ENCODE data around the gene CTBP1. TPM values are rescaled to one million over a fixed set of nuclear protein-coding genes. Genes with fewer than 3 reads are reported as not detected.

CTBP1 gene
- total and polyA plus RNA-seq, 7 experiments from 2014 or later = 57.2 to 233 (median 180) TPM

DNA sequence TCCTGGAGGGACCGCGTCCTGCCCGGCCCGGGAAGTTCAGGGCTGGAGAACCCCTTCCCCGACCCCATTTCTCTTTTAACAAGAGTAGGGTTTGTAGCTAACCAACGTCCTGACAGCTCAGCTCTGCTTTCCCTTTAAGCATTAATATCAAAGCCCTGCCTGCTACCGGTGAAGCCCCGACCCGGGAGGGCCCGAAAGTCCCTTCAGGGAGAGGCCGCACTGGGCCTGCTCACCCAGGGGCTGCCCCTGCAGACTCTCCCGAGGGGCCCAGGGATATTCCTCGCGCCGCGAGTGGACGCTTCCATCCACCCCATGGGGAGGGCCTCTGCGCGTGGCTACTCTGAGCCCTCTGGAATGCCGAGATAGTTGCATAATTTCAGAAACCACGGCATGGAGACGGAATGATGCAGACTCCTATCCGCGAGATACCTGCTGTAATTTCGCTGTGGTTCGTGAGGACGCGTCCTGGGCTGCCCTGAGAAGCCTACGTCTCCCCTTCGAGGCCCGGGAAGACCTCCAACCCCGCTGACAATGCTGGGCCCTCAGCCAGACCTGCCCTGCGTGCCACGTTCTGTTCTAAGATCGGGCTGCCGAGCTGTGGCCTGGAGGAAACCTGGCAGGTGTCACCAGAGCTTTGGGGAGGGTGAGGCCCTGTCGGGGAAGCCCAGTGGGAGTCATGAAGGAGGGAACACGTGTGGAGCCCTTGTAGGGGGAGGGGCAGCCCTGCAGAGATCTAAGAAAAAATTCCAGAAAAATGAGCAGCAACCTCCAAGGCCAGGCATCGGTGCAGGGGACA, 999 bp upstream of the CTBP1 start:
- Histone ChIP-seq H3K27me3 (ENCODE audit: control insufficient read depth in 2 of 2, insufficient read depth in 2 of 2, low read length in 2 of 2) (no peaks in the 10 kb centered on the region), H3K27ac (ENCODE audit: low read depth, low read length) (peak overlapping the region; percentile 97), H3K9me3 (ENCODE audit: control insufficient read depth in 2 of 3, low read length in 3 of 3) (no peaks in the 10 kb centered on the region), H3K4me1 (ENCODE audit: control insufficient read depth in 2 of 2, insufficient read depth in 2 of 2, low read length in 2 of 2) (peaks cover 53 to 61% of the 10 kb centered on the region in 2 donors), H3K36me3 (ENCODE audit: control insufficient read depth in 2 of 3, insufficient read depth in 3 of 3, low read length in 3 of 3) (peaks cover 0 to 6% (median 0%) of the 10 kb centered on the region in 3 experiments), H3K4me3 (ENCODE audit: low read length) (peak overlapping the region; percentile 82)
- Mint-ChIP-seq H3K36me3 (peaks cover 0 to 46% (median 0%) of the 10 kb centered on the region in 5 donors), H3K27me3 (no peaks in the 10 kb centered on the region), H3K4me1 (peaks cover 50 to 75% (median 67%) of the 10 kb centered on the region in 7 donors), H3K9me3 (peaks cover 0 to 24% (median 0%) of the 10 kb centered on the region in 11 donors), H3K27ac (peak overlapping the region; percentile 90 to 96 (median 94)), H3K4me3 (peak overlapping the region; percentile 80 to 93 (median 88))
- ChIA-PET POLR2A (interaction anchor here (0.6 to 6.0 kb wide), 20 partner anchors 8 to 1264 kb away, joined by 3 to 102 read pairs (median 6); partner anchors contain the start of genes MAEA, SPON2 and UVSSA), CTCF (interaction anchor here (0.8 to 2.8 kb wide), 4 partner anchors 18 to 97 kb away, joined by 4 to 12 read pairs (median 8); partner anchors contain the start of gene UVSSA)
- intact Hi-C loops (cut with micrococcal nuclease) = loop anchor here (1.0 to 5.0 kb wide), 16 partner anchors 17 to 759 kb away; partner anchors contain the start of genes FGFRL1 (in 2 of the 2), MAEA (in 2 of the 2), GAK (in 1 of the 2) and IDUA (in 1 of the 2)
- peak; percentile 10 for ATAC-seq
- peak in 7 of 9 donors; percentile 34 to 71 (median 52) for DNase-seq

DNA sequence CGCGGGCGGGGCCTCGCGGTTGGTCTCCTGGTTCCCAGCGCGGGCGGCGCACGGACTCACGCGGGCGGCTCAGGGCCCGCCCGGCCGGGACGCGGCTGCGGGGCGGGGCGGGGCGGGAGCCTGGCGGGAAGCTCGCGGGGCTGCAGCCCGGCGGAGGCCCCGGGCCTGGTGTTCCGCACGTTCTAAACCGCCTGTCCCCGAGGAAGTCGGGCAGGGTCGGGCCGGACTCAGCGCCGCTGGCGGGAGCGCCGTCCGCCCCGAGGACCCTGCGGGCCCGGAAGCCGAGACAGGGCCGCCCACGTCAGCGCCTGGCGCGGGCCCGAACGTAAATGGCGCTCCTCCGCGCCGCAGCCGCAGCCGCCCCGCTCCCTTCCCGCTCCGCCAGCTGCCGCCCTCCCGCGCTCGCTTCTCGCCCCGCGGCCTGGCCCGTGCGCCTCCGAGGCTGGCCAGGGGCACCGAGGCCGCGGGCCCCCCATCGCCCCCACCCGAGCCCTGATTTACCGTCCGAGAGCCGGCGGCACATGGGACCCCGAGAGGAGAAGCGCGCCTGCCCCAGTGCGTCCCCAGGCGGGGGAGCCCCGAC, 309 bp upstream of the CTBP1 start:
- intact Hi-C loops (cut with micrococcal nuclease) = loop anchor here (1.0 to 5.0 kb wide), 16 partner anchors 18 to 760 kb away; partner anchors contain the start of genes FGFRL1 (in 2 of the 2), MAEA (in 2 of the 2), GAK (in 1 of the 2) and IDUA (in 1 of the 2)
- ChIA-PET POLR2A (interaction anchor here (0.7 to 6.0 kb wide), 18 partner anchors 9 to 331 kb away, joined by 3 to 102 read pairs (median 6); partner anchors contain the start of genes MAEA, SPON2 and UVSSA), CTCF (interaction anchor here (0.8 to 2.8 kb wide), 3 partner anchors 19 to 98 kb away, joined by 4 to 12 read pairs (median 11); partner anchors contain the start of gene UVSSA)
- Mint-ChIP-seq H3K27me3 (no peaks in the 10 kb centered on the region), H3K9me3 (peaks cover 0 to 17% (median 0%) of the 10 kb centered on the region in 11 donors), H3K36me3 (peaks cover 0 to 39% (median 0%) of the 10 kb centered on the region in 5 donors), H3K4me3 (peak overlapping the region; percentile 80 to 93 (median 88)), H3K27ac (peak overlapping the region; percentile 90 to 96 (median 94)), H3K4me1 (peaks cover 50 to 74% (median 65%) of the 10 kb centered on the region in 7 donors)
- ATAC-seq = peak; percentile 80
- no peaks in the 10 kb centered on the region for H3K27me3 ChIP-seq (ENCODE audit: control insufficient read depth in 2 of 2, insufficient read depth in 2 of 2, low read length in 2 of 2)
- H3K27ac ChIP-seq (ENCODE audit: low read depth, low read length) = peak overlapping the region; percentile 97
- H3K4me1 ChIP-seq (ENCODE audit: control insufficient read depth in 2 of 2, insufficient read depth in 2 of 2, low read length in 2 of 2) = peaks cover 51 to 66% of the 10 kb centered on the region in 2 donors
- H3K4me3 ChIP-seq (ENCODE audit: low read length) = peak overlapping the region; percentile 82
- no peaks in the 10 kb centered on the region for H3K9me3 ChIP-seq (ENCODE audit: control insufficient read depth in 2 of 3, low read length in 3 of 3)
- H3K36me3 ChIP-seq (ENCODE audit: control insufficient read depth in 2 of 3, insufficient read depth in 3 of 3, low read length in 3 of 3) = peaks cover 0 to 6% (median 0%) of the 10 kb centered on the region in 3 experiments
- DNase-seq = peak; percentile 79 to 92 (median 90)

DNA sequence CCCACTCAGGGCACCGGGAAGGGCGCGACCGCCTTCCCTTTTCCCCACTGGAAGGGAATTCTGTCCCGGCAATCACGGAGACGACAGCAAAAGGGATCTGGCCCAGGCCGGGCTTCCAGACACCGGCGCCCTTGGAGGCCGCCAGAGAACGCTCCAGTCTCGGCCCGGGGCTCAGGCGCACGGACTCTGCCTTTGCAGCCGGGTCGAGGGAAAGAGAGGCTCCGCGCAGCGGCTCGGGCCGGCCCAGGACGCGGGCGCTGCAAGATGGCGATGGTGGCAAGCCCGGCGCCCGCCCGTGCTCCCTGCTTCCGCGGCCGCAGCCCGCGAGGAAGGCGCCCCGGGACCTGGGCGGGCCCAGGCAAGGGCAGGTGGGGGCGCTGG, 1.1 kb downstream of the CTBP1 start:
- Mint-ChIP-seq H3K9me3 (peaks cover 0 to 8% (median 0%) of the 10 kb centered on the region in 11 donors), H3K36me3 (peaks cover 0 to 26% (median 0%) of the 10 kb centered on the region in 5 donors), H3K27me3 (no peaks in the 10 kb centered on the region), H3K4me1 (peaks cover 46 to 74% (median 63%) of the 10 kb centered on the region in 7 donors), H3K4me3 (peak overlapping the region; percentile 70 to 91 (median 86)), H3K27ac (peak overlapping the region in 8 of 9 donors; percentile 59 to 96 (median 84))
- ChIA-PET POLR2A (interaction anchor here (1.2 to 6.0 kb wide), 12 partner anchors 11 to 332 kb away, joined by 3 to 102 read pairs (median 10); partner anchors contain the start of genes MAEA and UVSSA), CTCF (interaction anchor here (0.5 to 2.4 kb wide), 2 partner anchors 18 to 80 kb away, joined by 3 to 10 read pairs; no protein-coding TSS in a partner anchor)
- peak in 3 of 9 donors; percentile 56 to 66 (median 65) for DNase-seq
- peaks cover 50 to 64% of the 10 kb centered on the region in 2 donors for H3K4me1 ChIP-seq (ENCODE audit: control insufficient read depth in 2 of 2, insufficient read depth in 2 of 2, low read length in 2 of 2)
- peaks cover 0 to 6% (median 0%) of the 10 kb centered on the region in 3 experiments for H3K36me3 ChIP-seq (ENCODE audit: control insufficient read depth in 2 of 3, insufficient read depth in 3 of 3, low read length in 3 of 3)
- no peaks in the 10 kb centered on the region for H3K9me3 ChIP-seq (ENCODE audit: control insufficient read depth in 2 of 3, low read length in 3 of 3)
- intact Hi-C loops (cut with micrococcal nuclease) = loop anchor here (1.0 to 5.0 kb wide), 10 partner anchors 46 to 761 kb away; partner anchors contain the start of genes FGFRL1 (in 2 of the 2), SLBP (in 2 of the 2), GAK (in 1 of the 2) and IDUA (in 1 of the 2)
- H3K27ac ChIP-seq (ENCODE audit: low read depth, low read length) = peak overlapping the region; percentile 92
- no peaks in the 10 kb centered on the region for H3K27me3 ChIP-seq (ENCODE audit: control insufficient read depth in 2 of 2, insufficient read depth in 2 of 2, low read length in 2 of 2)
- ATAC-seq = peak; percentile 25
- peak overlapping the region; percentile 67 for H3K4me3 ChIP-seq (ENCODE audit: low read length)

DNA sequence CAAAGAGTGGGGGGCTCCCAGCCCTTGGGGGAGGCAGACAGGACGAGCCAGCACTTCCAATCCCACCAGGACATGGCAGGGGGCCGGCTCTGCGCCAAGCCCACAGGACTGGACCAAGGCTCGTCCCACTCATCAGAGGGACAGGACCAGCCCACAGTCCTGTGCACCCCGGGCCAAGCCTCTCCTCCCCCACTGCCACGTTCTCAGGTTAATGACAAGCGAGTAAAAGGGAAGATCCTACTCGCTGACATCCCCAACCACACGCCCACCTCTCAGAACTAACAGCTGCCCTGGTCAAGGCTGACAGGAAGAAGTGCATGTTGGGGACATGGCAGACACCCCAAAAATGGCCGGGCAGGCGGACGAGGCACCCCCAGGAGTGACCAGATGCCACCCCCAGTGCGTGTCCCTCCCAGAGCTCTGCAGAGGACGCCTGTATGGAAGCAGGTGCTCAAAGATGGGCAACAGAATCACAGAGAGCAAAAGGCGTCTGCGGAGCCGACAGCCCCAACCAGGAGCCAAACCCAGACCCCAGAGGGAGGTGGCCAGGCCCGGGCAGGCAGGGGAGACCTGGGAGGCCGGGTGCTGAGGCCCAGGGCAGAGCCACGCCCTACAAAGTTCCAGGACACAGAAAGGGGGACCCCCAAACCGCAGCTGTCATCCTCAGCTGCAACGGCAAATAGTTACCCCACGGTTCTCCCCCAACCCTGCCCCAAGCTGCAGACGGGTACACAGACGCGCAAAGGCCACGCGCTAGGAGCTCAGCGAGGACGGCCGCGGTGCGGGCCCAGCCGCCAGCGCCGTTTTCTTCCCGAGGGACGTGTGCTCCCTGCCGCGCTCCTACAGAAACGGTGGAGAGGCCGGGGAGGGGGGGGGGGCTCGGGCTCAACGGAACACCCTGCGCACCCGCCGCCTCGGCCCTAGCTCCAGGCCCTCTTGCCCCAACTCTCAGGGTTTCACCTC, 1.7 kb downstream of the CTBP1 start:
- H3K4me1 Mint-ChIP-seq = peaks cover 43 to 74% (median 61%) of the 10 kb centered on the region in 7 donors
- H3K36me3 Mint-ChIP-seq = peaks cover 0 to 20% (median 0%) of the 10 kb centered on the region in 5 donors
- peak overlapping the region; percentile 82 to 96 (median 87) for H3K27ac Mint-ChIP-seq
- no peaks in the 10 kb centered on the region for H3K27me3 Mint-ChIP-seq
- Histone ChIP-seq H3K36me3 (ENCODE audit: control insufficient read depth in 2 of 3, insufficient read depth in 3 of 3, low read length in 3 of 3) (peaks cover 0 to 6% (median 0%) of the 10 kb centered on the region in 3 experiments), H3K4me1 (ENCODE audit: control insufficient read depth in 2 of 2, insufficient read depth in 2 of 2, low read length in 2 of 2) (peaks cover 54 to 65% of the 10 kb centered on the region in 2 donors), H3K27ac (ENCODE audit: low read depth, low read length) (peak overlapping the region; percentile 92), H3K4me3 (ENCODE audit: low read length) (peak overlapping the region; percentile 67), H3K9me3 (ENCODE audit: control insufficient read depth in 2 of 3, low read length in 3 of 3) (no peaks in the 10 kb centered on the region), H3K27me3 (ENCODE audit: control insufficient read depth in 2 of 2, insufficient read depth in 2 of 2, low read length in 2 of 2) (no peaks in the 10 kb centered on the region)
- POLR2A ChIA-PET = interaction anchor here (1.2 to 6.0 kb wide), 7 partner anchors 12 to 110 kb away, joined by 3 to 102 read pairs (median 4); partner anchors contain the start of gene UVSSA
- intact Hi-C loops (cut with micrococcal nuclease) = loop anchor here (5.0 kb wide), 4 partner anchors 235 to 610 kb away; partner anchors contain the start of genes FGFRL1 (in 2 of the 2), GAK (in 1 of the 2), IDUA (in 1 of the 2) and LETM1 (in 1 of the 2)
- CTCF ChIA-PET = interaction anchor here (0.5 to 2.4 kb wide), 2 partner anchors 19 to 80 kb away, joined by 3 to 10 read pairs; no protein-coding TSS in a partner anchor
- H3K4me3 Mint-ChIP-seq = peak overlapping the region; percentile 84 to 91 (median 87)
- DNase-seq (peak in 4 of 9 donors; percentile 8 to 38 (median 24)), ATAC-seq (no peak)
- H3K9me3 Mint-ChIP-seq = peaks cover 0 to 3% (median 0%) of the 10 kb centered on the region in 11 donors
